Dendritic cell treated with granulocyte-macrophage colony-stimulating factor and Interleukin-4, amounts not matched to agents 40 ng/mL and 50 ng/mL, for 4 days (primary cell): ENCODE measurements around the gene TSHR.

ENCODE experiments used
- H3K27ac Mint-ChIP-seq: one replicate; pipeline ENCODE4 v1.8.0; 2022; ENCODE audit warnings: mild to moderate bottlenecking, mixed read lengths
- H3K27me3 Mint-ChIP-seq: one replicate; pipeline ENCODE4 v1.8.0; 2022; ENCODE audit warnings: mild to moderate bottlenecking, mixed read lengths
- H3K36me3 Mint-ChIP-seq: one replicate; pipeline ENCODE4 v1.8.0; 2022; ENCODE audit warnings: low read depth, mixed read lengths
- H3K4me1 Mint-ChIP-seq: one replicate; pipeline ENCODE4 v1.8.0; 2022; ENCODE audit warnings: low read depth, mixed read lengths
- H3K4me3 Mint-ChIP-seq: one replicate; pipeline ENCODE4 v1.8.0; 2022; ENCODE audit warnings: mild to moderate bottlenecking, moderate library complexity, mixed read lengths
- H3K9me3 Mint-ChIP-seq: one replicate; pipeline ENCODE4 v1.8.0; 2022; ENCODE audit warnings: mixed read lengths
- intact Hi-C: fragments of 100-400 bp; cut with micrococcal nuclease; formaldehyde crosslinking; loops from one replicate; pipeline ENCODE4 v1.15.0; 2022

TSHR gene

GRCh38 chr14:81127785-81128184 is 172.4 kb downstream of the TSHR start:
- Mint-ChIP-seq H3K36me3 (no peaks in the 10 kb centered on the region), H3K27ac (peak overlapping the region; percentile 39), H3K4me3 (no peak overlapping the region), H3K9me3 (peaks cover 7% of the 10 kb centered on the region), H3K4me1 (peaks cover 5% of the 10 kb centered on the region), H3K27me3 (no peaks in the 10 kb centered on the region)
- intact Hi-C loops = no loop called here

GRCh38 chr14:81129242-81129641 is 173.8 kb downstream of the TSHR start:
- Mint-ChIP-seq H3K27me3 (no peaks in the 10 kb centered on the region), H3K27ac (no peak overlapping the region)

GRCh38 chr14:81132468-81132867 is 177.0 kb downstream of the TSHR start:
- intact Hi-C loops = no loop called here
- Mint-ChIP-seq H3K27me3 (no peaks in the 10 kb centered on the region), H3K4me3 (no peak overlapping the region), H3K9me3 (peaks cover 4% of the 10 kb centered on the region), H3K36me3 (no peaks in the 10 kb centered on the region), H3K27ac (no peak overlapping the region), H3K4me1 (no peaks in the 10 kb centered on the region)

More at GRCh38 chr14:81129242-81129641, 173.8 kb downstream of the TSHR start:
- Mint-ChIP-seq H3K36me3 (no peaks in the 10 kb centered on the region), H3K4me1 (peaks cover 5% of the 10 kb centered on the region), H3K9me3 (peaks cover 7% of the 10 kb centered on the region), H3K4me3 (no peak overlapping the region)
- intact Hi-C loops = no loop called here

GRCh38 chr14:81133400-81133799 is 178.0 kb downstream of the TSHR start:
- no peak overlapping the region for H3K27ac Mint-ChIP-seq
- H3K4me3 Mint-ChIP-seq = no peak overlapping the region
- H3K4me1 Mint-ChIP-seq = no peaks in the 10 kb centered on the region
- H3K27me3 Mint-ChIP-seq = no peaks in the 10 kb centered on the region
- H3K36me3 Mint-ChIP-seq = no peaks in the 10 kb centered on the region
- H3K9me3 Mint-ChIP-seq = no peaks in the 10 kb centered on the region
- intact Hi-C loops = no loop called here

GRCh38 chr14:81137316-81137715 is 181.9 kb downstream of the TSHR start:
- H3K4me3 Mint-ChIP-seq = no peak overlapping the region

GRCh38 chr14:81138429-81138828 is 183.0 kb downstream of the TSHR start:
- Mint-ChIP-seq H3K4me1 (peaks cover 13% of the 10 kb centered on the region), H3K36me3 (no peaks in the 10 kb centered on the region), H3K9me3 (no peaks in the 10 kb centered on the region), H3K4me3 (no peak overlapping the region), H3K27me3 (no peaks in the 10 kb centered on the region), H3K27ac (no peak overlapping the region)
- intact Hi-C loops = no loop called here

More at GRCh38 chr14:81137316-81137715, 181.9 kb downstream of the TSHR start:
- Mint-ChIP-seq H3K27ac (no peak overlapping the region), H3K27me3 (no peaks in the 10 kb centered on the region), H3K9me3 (no peaks in the 10 kb centered on the region), H3K4me1 (peaks cover 13% of the 10 kb centered on the region), H3K36me3 (no peaks in the 10 kb centered on the region)
- intact Hi-C loops = no loop called here

GRCh38 chr14:81141426-81141825 is 186.0 kb downstream of the TSHR start:
- H3K27me3 Mint-ChIP-seq = no peaks in the 10 kb centered on the region
- no peak overlapping the region for H3K27ac Mint-ChIP-seq
- H3K4me3 Mint-ChIP-seq = no peak overlapping the region
- intact Hi-C loops = no loop called here
- peaks cover 13% of the 10 kb centered on the region for H3K4me1 Mint-ChIP-seq
- no peaks in the 10 kb centered on the region for H3K9me3 Mint-ChIP-seq
- H3K36me3 Mint-ChIP-seq = no peaks in the 10 kb centered on the region

- no peaks in the 10 kb centered on the region for H3K9me3 Mint-ChIP-seq
- no peak overlapping the region for H3K4me3 Mint-ChIP-seq
- H3K4me1 Mint-ChIP-seq = peaks cover 13% of the 10 kb centered on the region
- H3K27me3 Mint-ChIP-seq = no peaks in the 10 kb centered on the region
- intact Hi-C loops = no loop called here
- H3K27ac Mint-ChIP-seq = no peak overlapping the region
- no peaks in the 10 kb centered on the region for H3K36me3 Mint-ChIP-seq
These were observed 188.4 kb downstream of the TSHR start for GRCh38 chr14:81143793-81144192.

- no peaks in the 10 kb centered on the region for H3K27me3 Mint-ChIP-seq
- no peaks in the 10 kb centered on the region for H3K9me3 Mint-ChIP-seq
- no peak overlapping the region for H3K4me3 Mint-ChIP-seq
- intact Hi-C loops = no loop called here
- H3K27ac Mint-ChIP-seq = no peak overlapping the region
- H3K36me3 Mint-ChIP-seq = no peaks in the 10 kb centered on the region
- peaks cover 13% of the 10 kb centered on the region for H3K4me1 Mint-ChIP-seq
These were observed 189.6 kb downstream of the TSHR start for GRCh38 chr14:81144824-81145603.

GRCh38 chr14:81147140-81147897 is 191.9 kb downstream of the TSHR start:
- intact Hi-C loops = no loop called here
- H3K4me1 Mint-ChIP-seq = no peaks in the 10 kb centered on the region
- H3K27me3 Mint-ChIP-seq = no peaks in the 10 kb centered on the region
- H3K4me3 Mint-ChIP-seq = no peak overlapping the region
- no peaks in the 10 kb centered on the region for H3K36me3 Mint-ChIP-seq
- H3K27ac Mint-ChIP-seq = no peak overlapping the region
- H3K9me3 Mint-ChIP-seq = no peaks in the 10 kb centered on the region

GRCh38 chr14:81148635-81149034 is 193.2 kb downstream of the TSHR start:
- no peak overlapping the region for H3K27ac Mint-ChIP-seq
- H3K9me3 Mint-ChIP-seq = no peaks in the 10 kb centered on the region
- no peak overlapping the region for H3K4me3 Mint-ChIP-seq
- H3K27me3 Mint-ChIP-seq = no peaks in the 10 kb centered on the region
- H3K4me1 Mint-ChIP-seq = no peaks in the 10 kb centered on the region
- intact Hi-C loops = no loop called here
- H3K36me3 Mint-ChIP-seq = no peaks in the 10 kb centered on the region

- Mint-ChIP-seq H3K4me3 (no peak overlapping the region), H3K4me1 (peaks cover 13% of the 10 kb centered on the region), H3K27ac (no peak overlapping the region), H3K9me3 (no peaks in the 10 kb centered on the region), H3K36me3 (no peaks in the 10 kb centered on the region), H3K27me3 (no peaks in the 10 kb centered on the region)
- intact Hi-C loops = no loop called here
These were observed 197.8 kb downstream of the TSHR start for GRCh38 chr14:81153187-81153586.

GRCh38 chr14:81157431-81157830 is 202.0 kb downstream of the TSHR start:
- no peaks in the 10 kb centered on the region for H3K36me3 Mint-ChIP-seq
- no peaks in the 10 kb centered on the region for H3K27me3 Mint-ChIP-seq
- H3K27ac Mint-ChIP-seq = no peak overlapping the region
- intact Hi-C loops = no loop called here
- no peak overlapping the region for H3K4me3 Mint-ChIP-seq
- peaks cover 8% of the 10 kb centered on the region for H3K9me3 Mint-ChIP-seq
- peaks cover 13% of the 10 kb centered on the region for H3K4me1 Mint-ChIP-seq

GRCh38 chr14:81161088-81161487 is 205.7 kb downstream of the TSHR start:
- peaks cover 8% of the 10 kb centered on the region for H3K9me3 Mint-ChIP-seq
- peaks cover 22% of the 10 kb centered on the region for H3K4me1 Mint-ChIP-seq
- no peaks in the 10 kb centered on the region for H3K36me3 Mint-ChIP-seq
- intact Hi-C loops = no loop called here
- no peak overlapping the region for H3K27ac Mint-ChIP-seq
- no peaks in the 10 kb centered on the region for H3K27me3 Mint-ChIP-seq
- H3K4me3 Mint-ChIP-seq = no peak overlapping the region
